Measurements from ENCODE around the gene NRP1. TPM values are rescaled to one million over a fixed set of nuclear protein-coding genes. Genes with fewer than 3 reads are reported as not detected.

The NRP1 gene
- total and polyA plus RNA-seq, 2 donors: 15.4 to 15.8 TPM

GRCh38 chr10:33245343-33245742 lies 89.1 kb downstream of the NRP1 start:
- no peaks in the 10 kb centered on the region for H3K36me3 ChIP-seq (ENCODE audit: control insufficient read depth in 2 of 2, insufficient read depth in 2 of 2, low read length in 1 of 2)
- no peaks in the 10 kb centered on the region for H3K27me3 ChIP-seq (ENCODE audit: control insufficient read depth in 2 of 2, insufficient read depth in 1 of 2, low read length in 1 of 2)
- peaks cover 0 to 12% of the 10 kb centered on the region in 2 donors for H3K4me1 ChIP-seq (ENCODE audit: control insufficient read depth in 2 of 2, insufficient read depth in 2 of 2, low read length in 2 of 2)
- H3K9me3 ChIP-seq (ENCODE audit: control insufficient read depth in 2 of 2, insufficient read depth in 1 of 2, low read length in 1 of 2): no peaks in the 10 kb centered on the region
- no peak overlapping the region for H3K4me3 ChIP-seq (ENCODE audit: low read length in 2 of 2)
- WGBS: 100% methylated on average over 1 of the region's 1 CpG
- no peak overlapping the region for H3K27ac ChIP-seq (ENCODE audit: low read depth in 1 of 2, low read length in 1 of 2)
- DNase-seq (ENCODE audit: low read depth in 6 of 9, low spot score in 9 of 9): no peak

DNA sequence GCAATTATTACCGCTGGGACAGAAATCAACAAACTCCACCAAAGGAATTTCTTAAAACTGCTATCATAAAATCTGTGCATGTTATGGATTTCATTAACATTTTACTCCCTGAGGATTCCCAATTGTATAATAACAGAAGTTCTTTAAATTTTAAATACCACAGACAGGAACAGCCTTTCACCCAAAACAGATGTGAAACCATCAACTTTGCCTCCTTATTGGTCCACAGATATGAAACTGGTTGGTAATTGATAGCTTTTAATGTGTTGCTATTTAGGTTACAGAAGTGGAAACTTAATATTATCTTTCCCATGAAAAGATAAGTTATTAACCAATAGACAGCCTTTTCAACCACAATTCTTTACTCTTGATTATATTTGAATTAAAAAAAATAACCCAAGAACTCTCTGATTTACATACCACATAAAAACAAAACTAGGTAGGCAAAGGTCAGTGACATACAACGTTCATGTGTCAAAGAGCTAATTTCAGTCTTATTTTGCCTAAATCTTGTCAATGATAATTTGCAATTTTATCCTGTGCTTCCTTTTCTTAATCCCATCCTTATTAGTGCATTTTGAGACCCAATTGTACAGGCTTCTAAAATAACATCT lies 90.0 kb downstream of the NRP1 start:
- Histone ChIP-seq H3K4me3 (ENCODE audit: low read length in 2 of 2) (no peak overlapping the region), H3K9me3 (ENCODE audit: control insufficient read depth in 2 of 2, insufficient read depth in 1 of 2, low read length in 1 of 2) (no peaks in the 10 kb centered on the region), H3K4me1 (ENCODE audit: control insufficient read depth in 2 of 2, insufficient read depth in 2 of 2, low read length in 2 of 2) (peaks cover 0 to 9% of the 10 kb centered on the region in 2 donors)

DNA sequence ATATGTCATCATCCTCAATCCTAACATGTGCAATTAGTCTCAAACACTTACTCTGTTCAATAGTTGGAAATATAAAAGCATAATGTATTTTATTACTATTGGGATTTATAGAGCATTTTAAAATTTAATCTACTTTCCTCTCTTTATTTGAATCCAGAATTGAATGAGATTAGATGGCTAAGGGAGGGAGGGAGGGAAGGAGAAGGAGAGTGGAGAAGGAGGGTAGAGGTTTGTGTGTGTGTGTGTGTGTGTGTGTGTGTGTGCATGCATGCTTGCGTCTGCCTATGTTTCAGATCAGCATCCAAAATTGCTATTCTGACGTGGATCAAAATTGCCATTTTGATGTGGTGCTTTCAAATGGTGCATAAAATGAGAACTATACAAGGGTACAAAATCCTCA lies 90.8 kb downstream of the NRP1 start:
- DNase-seq (ENCODE audit: low read depth in 6 of 9, low spot score in 9 of 9): no peak
- no peaks in the 10 kb centered on the region for H3K36me3 ChIP-seq (ENCODE audit: control insufficient read depth in 2 of 2, insufficient read depth in 2 of 2, low read length in 1 of 2)
- H3K4me3 ChIP-seq (ENCODE audit: low read length in 2 of 2): no peak overlapping the region

More for the DNA sequence above, 90.0 kb downstream of the NRP1 start:
- H3K36me3 ChIP-seq (ENCODE audit: control insufficient read depth in 2 of 2, insufficient read depth in 2 of 2, low read length in 1 of 2): no peaks in the 10 kb centered on the region
- DNase-seq (ENCODE audit: low read depth in 6 of 9, low spot score in 9 of 9): no peak
- 90% methylated on average over 2 of the region's 2 CpGs for WGBS
- H3K27ac ChIP-seq (ENCODE audit: low read depth in 1 of 2, low read length in 1 of 2): no peak overlapping the region
- no peaks in the 10 kb centered on the region for H3K27me3 ChIP-seq (ENCODE audit: control insufficient read depth in 2 of 2, insufficient read depth in 1 of 2, low read length in 1 of 2)

DNA sequence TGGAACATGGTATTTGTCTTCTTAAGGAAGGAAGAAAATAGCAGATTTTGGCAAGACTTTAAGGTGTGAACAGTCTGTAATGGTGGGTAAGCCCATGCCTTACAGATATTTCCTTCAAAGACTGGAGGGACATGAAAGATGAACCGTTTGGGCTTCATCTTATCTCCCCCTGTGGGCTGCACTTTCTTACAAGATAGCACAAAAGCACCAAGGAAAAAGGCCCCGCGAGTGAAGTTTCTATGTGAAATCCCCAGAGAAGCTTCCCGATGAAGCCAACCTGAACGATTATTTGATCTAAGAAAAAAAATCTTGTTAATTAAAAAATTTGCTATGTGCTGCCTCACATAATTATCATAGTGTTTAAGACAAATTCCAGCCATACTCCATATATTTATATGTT lies 91.5 kb downstream of the NRP1 start:
- WGBS: 85% methylated on average over 5 of the region's 5 CpGs
- H3K4me1 ChIP-seq (ENCODE audit: control insufficient read depth in 2 of 2, insufficient read depth in 2 of 2, low read length in 2 of 2): peaks cover 0 to 5% of the 10 kb centered on the region in 2 donors

More for the DNA sequence above, 90.8 kb downstream of the NRP1 start:
- Histone ChIP-seq H3K27ac (ENCODE audit: low read depth in 1 of 2, low read length in 1 of 2) (no peak overlapping the region), H3K4me1 (ENCODE audit: control insufficient read depth in 2 of 2, insufficient read depth in 2 of 2, low read length in 2 of 2) (peaks cover 0 to 5% of the 10 kb centered on the region in 2 donors), H3K27me3 (ENCODE audit: control insufficient read depth in 2 of 2, insufficient read depth in 1 of 2, low read length in 1 of 2) (no peaks in the 10 kb centered on the region), H3K9me3 (ENCODE audit: control insufficient read depth in 2 of 2, insufficient read depth in 1 of 2, low read length in 1 of 2) (no peaks in the 10 kb centered on the region)
- 98% methylated on average over 2 of the region's 2 CpGs for WGBS

DNA sequence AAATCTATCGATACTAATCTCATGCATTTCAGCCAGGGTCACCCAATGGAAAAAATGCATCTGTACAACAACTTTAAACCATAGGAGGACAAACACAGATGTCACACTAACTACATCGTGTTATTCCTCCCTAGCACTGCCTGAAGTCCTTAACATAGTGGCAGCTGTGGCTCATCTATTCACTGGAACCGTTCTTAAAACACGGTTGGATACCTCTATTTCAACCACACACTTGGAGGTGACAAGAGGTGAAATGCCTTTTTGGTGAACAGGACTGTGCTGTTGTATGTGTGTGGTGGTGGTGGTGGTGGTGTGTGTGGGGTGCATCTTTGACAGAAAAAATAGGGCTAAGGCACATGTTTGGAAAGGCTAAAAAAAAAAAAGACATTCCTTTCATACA lies 93.1 kb downstream of the NRP1 start:
- Histone ChIP-seq H3K4me1 (ENCODE audit: control insufficient read depth in 2 of 2, insufficient read depth in 2 of 2, low read length in 2 of 2) (no peaks in the 10 kb centered on the region), H3K27ac (ENCODE audit: low read depth in 1 of 2, low read length in 1 of 2) (no peak overlapping the region), H3K4me3 (ENCODE audit: low read length in 2 of 2) (no peak overlapping the region), H3K36me3 (ENCODE audit: control insufficient read depth in 2 of 2, insufficient read depth in 2 of 2, low read length in 1 of 2) (no peaks in the 10 kb centered on the region), H3K9me3 (ENCODE audit: control insufficient read depth in 2 of 2, insufficient read depth in 1 of 2, low read length in 1 of 2) (no peaks in the 10 kb centered on the region), H3K27me3 (ENCODE audit: control insufficient read depth in 2 of 2, insufficient read depth in 1 of 2, low read length in 1 of 2) (no peaks in the 10 kb centered on the region)
- DNase-seq (ENCODE audit: low read depth in 6 of 9, low spot score in 9 of 9): no peak
- 89% methylated on average over 4 of the region's 4 CpGs for WGBS

More for the DNA sequence above, 91.5 kb downstream of the NRP1 start:
- Histone ChIP-seq H3K27ac (ENCODE audit: low read depth in 1 of 2, low read length in 1 of 2) (no peak overlapping the region), H3K27me3 (ENCODE audit: control insufficient read depth in 2 of 2, insufficient read depth in 1 of 2, low read length in 1 of 2) (no peaks in the 10 kb centered on the region), H3K36me3 (ENCODE audit: control insufficient read depth in 2 of 2, insufficient read depth in 2 of 2, low read length in 1 of 2) (no peaks in the 10 kb centered on the region), H3K9me3 (ENCODE audit: control insufficient read depth in 2 of 2, insufficient read depth in 1 of 2, low read length in 1 of 2) (no peaks in the 10 kb centered on the region), H3K4me3 (ENCODE audit: low read length in 2 of 2) (no peak overlapping the region)
- DNase-seq (ENCODE audit: low read depth in 6 of 9, low spot score in 9 of 9): no peak

GRCh38 chr10:33240931-33241330 lies 93.5 kb downstream of the NRP1 start:
- Histone ChIP-seq H3K36me3 (ENCODE audit: control insufficient read depth in 2 of 2, insufficient read depth in 2 of 2, low read length in 1 of 2) (no peaks in the 10 kb centered on the region), H3K4me3 (ENCODE audit: low read length in 2 of 2) (no peak overlapping the region), H3K27ac (ENCODE audit: low read depth in 1 of 2, low read length in 1 of 2) (no peak overlapping the region), H3K9me3 (ENCODE audit: control insufficient read depth in 2 of 2, insufficient read depth in 1 of 2, low read length in 1 of 2) (no peaks in the 10 kb centered on the region), H3K27me3 (ENCODE audit: control insufficient read depth in 2 of 2, insufficient read depth in 1 of 2, low read length in 1 of 2) (no peaks in the 10 kb centered on the region), H3K4me1 (ENCODE audit: control insufficient read depth in 2 of 2, insufficient read depth in 2 of 2, low read length in 2 of 2) (no peaks in the 10 kb centered on the region)
- WGBS: 13% methylated on average over 2 of the region's 2 CpGs
- no peak for DNase-seq (ENCODE audit: low read depth in 6 of 9, low spot score in 9 of 9)

GRCh38 chr10:33240258-33240657 lies 94.2 kb downstream of the NRP1 start:
- Histone ChIP-seq H3K9me3 (ENCODE audit: control insufficient read depth in 2 of 2, insufficient read depth in 1 of 2, low read length in 1 of 2) (no peaks in the 10 kb centered on the region), H3K36me3 (ENCODE audit: control insufficient read depth in 2 of 2, insufficient read depth in 2 of 2, low read length in 1 of 2) (no peaks in the 10 kb centered on the region), H3K4me1 (ENCODE audit: control insufficient read depth in 2 of 2, insufficient read depth in 2 of 2, low read length in 2 of 2) (no peaks in the 10 kb centered on the region), H3K27ac (ENCODE audit: low read depth in 1 of 2, low read length in 1 of 2) (no peak overlapping the region), H3K4me3 (ENCODE audit: low read length in 2 of 2) (no peak overlapping the region), H3K27me3 (ENCODE audit: control insufficient read depth in 2 of 2, insufficient read depth in 1 of 2, low read length in 1 of 2) (no peaks in the 10 kb centered on the region)
- DNase-seq (ENCODE audit: low read depth in 6 of 9, low spot score in 9 of 9): no peak
- WGBS: 95% methylated on average over 2 of the region's 2 CpGs

DNA sequence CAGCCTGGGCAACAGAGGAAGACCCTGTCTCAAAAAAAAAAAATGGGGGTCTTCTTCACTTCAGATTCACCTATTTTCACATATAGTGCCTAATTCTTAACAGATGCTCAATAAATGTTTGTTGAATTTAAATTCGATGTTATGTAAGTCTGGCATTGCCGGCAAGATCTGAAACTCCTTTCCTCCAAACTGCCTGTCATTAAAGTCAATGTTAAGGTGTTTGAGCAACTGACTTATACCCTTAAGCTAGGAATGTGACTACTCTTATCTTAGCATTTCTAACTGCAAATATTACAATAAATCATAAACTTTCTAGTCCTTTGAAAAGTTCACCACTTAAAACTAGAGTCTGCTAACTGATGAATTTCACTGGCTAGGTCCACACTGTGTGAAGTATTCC lies 95.2 kb downstream of the NRP1 start:
- H3K36me3 ChIP-seq (ENCODE audit: control insufficient read depth in 2 of 2, insufficient read depth in 2 of 2, low read length in 1 of 2): no peaks in the 10 kb centered on the region
- H3K27ac ChIP-seq (ENCODE audit: low read depth in 1 of 2, low read length in 1 of 2): no peak overlapping the region
- H3K4me1 ChIP-seq (ENCODE audit: control insufficient read depth in 2 of 2, insufficient read depth in 2 of 2, low read length in 2 of 2): no peaks in the 10 kb centered on the region
- no peak for DNase-seq (ENCODE audit: low read depth in 6 of 9, low spot score in 9 of 9)
- no peak overlapping the region for H3K4me3 ChIP-seq (ENCODE audit: low read length in 2 of 2)
- H3K9me3 ChIP-seq (ENCODE audit: control insufficient read depth in 2 of 2, insufficient read depth in 1 of 2, low read length in 1 of 2): no peaks in the 10 kb centered on the region
- H3K27me3 ChIP-seq (ENCODE audit: control insufficient read depth in 2 of 2, insufficient read depth in 1 of 2, low read length in 1 of 2): no peaks in the 10 kb centered on the region
- 98% methylated on average over 2 of the region's 2 CpGs for WGBS

- no peaks in the 10 kb centered on the region for H3K27me3 ChIP-seq (ENCODE audit: control insufficient read depth in 2 of 2, insufficient read depth in 1 of 2, low read length in 1 of 2)
- no peak for DNase-seq (ENCODE audit: low read depth in 6 of 9, low spot score in 9 of 9)
- H3K9me3 ChIP-seq (ENCODE audit: control insufficient read depth in 2 of 2, insufficient read depth in 1 of 2, low read length in 1 of 2): no peaks in the 10 kb centered on the region
- no peaks in the 10 kb centered on the region for H3K36me3 ChIP-seq (ENCODE audit: control insufficient read depth in 2 of 2, insufficient read depth in 2 of 2, low read length in 1 of 2)
- H3K4me1 ChIP-seq (ENCODE audit: control insufficient read depth in 2 of 2, insufficient read depth in 2 of 2, low read length in 2 of 2): no peaks in the 10 kb centered on the region
- 97% methylated on average over 3 of the region's 3 CpGs for WGBS
- no peak overlapping the region for H3K4me3 ChIP-seq (ENCODE audit: low read length in 2 of 2)
- H3K27ac ChIP-seq (ENCODE audit: low read depth in 1 of 2, low read length in 1 of 2): no peak overlapping the region
Measured at GRCh38 chr10:33238643-33239042, 95.8 kb downstream of the NRP1 start.
